ACC112 (cell line): ENCODE measurements around the gene ZFYVE28.

ENCODE experiments used
- H2AFZ ChIP-seq: fragments of 200-600 bp; sonication (generic); one replicate; pipeline ENCODE4 v1.6.0; 2017; ENCODE audit warnings: antibody characterized with exemption, low read length; ENCODE audit not compliant: unreplicated experiment
- H3K27ac ChIP-seq: fragments of 200-600 bp; sonication (generic); 2 replicates; pipeline ENCODE4 v1.5.1; 2014; ENCODE audit warnings: low read depth, mild to moderate bottlenecking, antibody characterized with exemption, low read length, moderate library complexity
- H3K27me3 ChIP-seq: fragments of 200-600 bp; sonication (generic); 2 replicates; pipeline ENCODE4 v1.6.1; 2014; ENCODE audit warnings: mild to moderate bottlenecking, antibody characterized with exemption, low read length, moderate library complexity, mixed read lengths; ENCODE audit not compliant: insufficient read depth
- H3K36me3 ChIP-seq: fragments of 200-600 bp; sonication (generic); 2 replicates; pipeline ENCODE4 v1.6.1; 2016; ENCODE audit warnings: mild to moderate bottlenecking, antibody characterized with exemption, low read length, moderate library complexity, mixed read lengths; ENCODE audit not compliant: insufficient read depth
- H3K4me1 ChIP-seq: fragments of 200-600 bp; sonication (generic); one replicate; pipeline ENCODE4 v1.6.1; 2016; ENCODE audit warnings: low read length, mixed read lengths; ENCODE audit not compliant: insufficient read depth, unreplicated experiment, control insufficient read depth
- H3K4me3 ChIP-seq: fragments of 200-600 bp; sonication (generic); 2 replicates; pipeline ENCODE4 v1.5.1; 2014; ENCODE audit warnings: mild to moderate bottlenecking, low read depth, low read length
- H3K79me2 ChIP-seq: fragments of 200-600 bp; sonication (generic); one replicate; pipeline ENCODE4 v1.6.0; 2016; ENCODE audit warnings: low read length; ENCODE audit not compliant: control insufficient read depth, unreplicated experiment, insufficient read depth

The ZFYVE28 gene

GRCh38 chr4:2333916-2334644, 84.4 kb downstream of the ZFYVE28 start:
- Histone ChIP-seq H2AFZ (no peak overlapping the region), H3K36me3 (peaks cover 3% of the 10 kb centered on the region; the same call in 1 of the 2 replicates), H3K79me2 (no peaks in the 10 kb centered on the region), H3K27ac (no peak overlapping the region), H3K27me3 (no peaks in the 10 kb centered on the region), H3K4me1 (peaks cover 16% of the 10 kb centered on the region), H3K4me3 (no peak overlapping the region)

GRCh38 chr4:2333356-2333841, 85.0 kb downstream of the ZFYVE28 start:
- Histone ChIP-seq H3K4me3 (no peak overlapping the region), H3K79me2 (no peaks in the 10 kb centered on the region), H3K4me1 (peaks cover 18% of the 10 kb centered on the region), H3K36me3 (peaks cover 10% of the 10 kb centered on the region), H3K27ac (no peak overlapping the region), H3K27me3 (no peaks in the 10 kb centered on the region), H2AFZ (no peak overlapping the region)

GRCh38 chr4:2332976-2333319, 85.5 kb downstream of the ZFYVE28 start:
- Histone ChIP-seq H3K36me3 (peaks cover 15% of the 10 kb centered on the region), H3K27ac (no peak overlapping the region), H3K4me1 (peaks cover 18% of the 10 kb centered on the region), H3K4me3 (no peak overlapping the region), H2AFZ (no peak overlapping the region), H3K27me3 (no peaks in the 10 kb centered on the region), H3K79me2 (no peaks in the 10 kb centered on the region)

- peaks cover 20% of the 10 kb centered on the region for H3K36me3 ChIP-seq
- no peak overlapping the region for H3K4me3 ChIP-seq
- H3K27ac ChIP-seq, result no peak overlapping the region
- H3K79me2 ChIP-seq, result no peaks in the 10 kb centered on the region
- peaks cover 18% of the 10 kb centered on the region for H3K4me1 ChIP-seq
- no peaks in the 10 kb centered on the region for H3K27me3 ChIP-seq
- H2AFZ ChIP-seq, result no peak overlapping the region
Measured at GRCh38 chr4:2332201-2332975, 86.1 kb downstream of the ZFYVE28 start.

- H3K27me3 ChIP-seq, result no peaks in the 10 kb centered on the region
- peaks cover 18% of the 10 kb centered on the region for H3K4me1 ChIP-seq
- peaks cover 22% of the 10 kb centered on the region for H3K36me3 ChIP-seq
- H3K79me2 ChIP-seq, result no peaks in the 10 kb centered on the region
- no peak overlapping the region for H3K27ac ChIP-seq
- no peak overlapping the region for H2AFZ ChIP-seq
- no peak overlapping the region for H3K4me3 ChIP-seq
Measured at GRCh38 chr4:2331519-2332200, 86.8 kb downstream of the ZFYVE28 start.

DNA sequence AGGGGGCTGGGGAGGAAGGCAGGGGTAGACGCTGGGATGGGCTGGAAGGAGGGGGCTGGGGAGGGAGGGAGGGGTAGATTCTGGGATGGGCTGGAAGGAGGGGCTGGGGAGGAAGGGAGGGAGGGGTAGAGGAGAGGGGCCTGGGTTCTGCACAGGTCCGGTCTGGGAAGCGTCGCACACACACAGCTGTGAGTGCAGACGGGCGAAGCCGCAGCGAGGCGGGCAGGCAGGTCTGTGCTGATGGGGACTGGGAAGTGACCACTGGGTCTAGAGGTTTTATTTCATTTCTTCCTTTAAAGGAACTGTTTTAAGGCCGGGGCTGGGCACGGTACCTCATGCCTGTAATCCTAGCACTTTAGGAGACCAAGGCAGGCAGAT, 87.4 kb downstream of the ZFYVE28 start:
- Histone ChIP-seq H3K27ac (no peak overlapping the region), H3K4me1 (peaks cover 18% of the 10 kb centered on the region), H3K79me2 (no peaks in the 10 kb centered on the region)

DNA sequence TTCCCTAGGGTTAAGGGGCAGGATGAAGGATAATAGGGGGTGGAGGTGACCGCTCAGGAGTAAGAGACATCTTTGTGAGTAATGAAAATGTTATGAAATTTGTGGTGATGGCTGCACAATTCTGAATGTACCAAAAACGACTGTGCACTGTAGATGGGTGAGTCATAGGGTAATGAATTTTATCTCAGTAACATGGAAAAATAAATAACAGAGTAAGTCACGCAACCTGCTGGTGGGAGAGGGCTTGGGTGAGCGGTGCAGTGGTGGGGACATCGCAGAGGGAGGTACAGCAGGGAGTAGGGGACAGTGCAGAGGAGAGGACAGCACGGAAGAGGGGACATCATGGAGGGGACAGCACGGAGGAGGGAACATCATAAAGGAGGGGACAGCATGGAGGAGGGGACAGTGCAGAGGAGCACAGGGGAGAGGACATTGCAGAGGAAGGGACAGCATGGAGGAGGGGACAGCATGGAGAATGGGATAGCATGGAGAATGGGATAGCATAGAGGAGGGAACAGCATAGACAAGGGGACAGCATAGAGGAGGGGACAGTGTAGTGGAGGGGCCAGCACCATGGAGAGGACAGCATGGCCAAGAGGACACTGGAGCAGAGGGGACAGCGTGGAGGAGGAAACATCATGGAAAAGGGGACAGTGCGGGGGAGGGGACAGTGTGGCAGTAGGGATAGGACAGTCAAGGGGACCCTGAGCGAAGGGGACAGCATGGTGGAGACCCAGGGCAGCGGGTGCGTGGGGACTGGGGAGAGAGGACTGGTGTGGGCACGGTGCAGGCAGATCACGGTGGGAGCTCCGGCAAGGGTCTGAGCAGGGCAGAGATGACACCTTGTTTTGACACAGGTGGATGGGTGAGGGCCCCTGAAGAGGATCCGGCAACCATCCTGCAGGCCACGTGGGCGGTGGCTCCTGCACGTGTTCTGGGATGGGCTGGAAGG, 88.1 kb downstream of the ZFYVE28 start:
- Histone ChIP-seq H3K27ac (peak overlapping the region; percentile 75; the same call in 1 of the 2 replicates), H3K27me3 (no peaks in the 10 kb centered on the region), H3K36me3 (peaks cover 22% of the 10 kb centered on the region), H3K4me1 (peaks cover 18% of the 10 kb centered on the region), H2AFZ (no peak overlapping the region), H3K4me3 (peak overlapping the region; percentile 3; the same call in 1 of the 2 replicates), H3K79me2 (no peaks in the 10 kb centered on the region)

More for the DNA sequence above, 87.4 kb downstream of the ZFYVE28 start:
- Histone ChIP-seq H2AFZ (no peak overlapping the region), H3K36me3 (peaks cover 22% of the 10 kb centered on the region), H3K27me3 (no peaks in the 10 kb centered on the region), H3K4me3 (no peak overlapping the region)

GRCh38 chr4:2327579-2327978, 90.9 kb downstream of the ZFYVE28 start:
- H3K79me2 ChIP-seq, result no peaks in the 10 kb centered on the region
- peaks cover 29% of the 10 kb centered on the region for H3K36me3 ChIP-seq
- H3K4me3 ChIP-seq, result no peak overlapping the region
- H2AFZ ChIP-seq, result no peak overlapping the region
- no peaks in the 10 kb centered on the region for H3K27me3 ChIP-seq
- H3K27ac ChIP-seq, result no peak overlapping the region
- peaks cover 18% of the 10 kb centered on the region for H3K4me1 ChIP-seq

DNA sequence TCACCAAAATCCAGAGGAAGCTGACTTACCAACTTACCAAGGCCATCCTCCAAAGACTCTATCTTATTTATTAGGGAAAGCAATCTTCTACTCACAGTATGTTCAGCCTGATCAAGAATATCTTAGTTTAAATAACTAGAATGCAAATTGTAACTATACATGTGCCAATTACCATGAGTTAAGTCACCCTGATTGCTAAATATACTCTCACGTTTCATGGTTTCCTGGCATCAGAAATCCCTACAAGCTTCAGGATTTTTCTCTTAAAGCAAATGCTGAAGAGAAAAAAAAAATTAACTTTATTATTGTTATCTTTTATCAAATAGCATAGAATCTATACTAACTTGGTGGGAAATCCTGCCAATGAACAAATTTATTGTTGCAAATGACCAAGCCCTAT, 93.6 kb downstream of the ZFYVE28 start:
- H2AFZ ChIP-seq, result no peak overlapping the region
- H3K36me3 ChIP-seq, result peaks cover 29% of the 10 kb centered on the region
- H3K79me2 ChIP-seq, result no peaks in the 10 kb centered on the region
- no peak overlapping the region for H3K27ac ChIP-seq
- peaks cover 10% of the 10 kb centered on the region for H3K4me1 ChIP-seq
- H3K4me3 ChIP-seq, result no peak overlapping the region
- H3K27me3 ChIP-seq, result no peaks in the 10 kb centered on the region

DNA sequence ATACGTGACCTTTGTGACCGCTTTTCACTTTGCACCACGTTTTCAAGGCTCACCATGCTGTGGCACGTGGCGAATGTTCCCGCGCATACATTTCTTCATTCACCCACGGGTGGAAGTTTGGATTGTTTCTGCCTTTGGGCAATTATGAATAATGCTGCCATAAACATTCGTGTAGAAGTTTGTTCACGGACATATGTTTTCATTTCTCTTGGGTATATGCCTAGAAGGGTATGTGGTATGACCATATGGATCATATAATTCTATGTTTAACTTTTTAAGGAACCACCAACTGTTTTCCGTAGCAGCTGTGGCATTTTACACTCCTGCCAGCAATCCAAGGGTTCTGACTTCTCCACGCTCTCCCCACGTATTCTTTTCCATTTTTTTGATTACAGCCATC, 95.6 kb downstream of the ZFYVE28 start:
- Histone ChIP-seq H3K4me3 (no peak overlapping the region), H3K4me1 (no peaks in the 10 kb centered on the region), H2AFZ (no peak overlapping the region)

More for the DNA sequence above, 95.6 kb downstream of the ZFYVE28 start:
- Histone ChIP-seq H3K79me2 (no peaks in the 10 kb centered on the region), H3K36me3 (peaks cover 13% of the 10 kb centered on the region), H3K27ac (no peak overlapping the region), H3K27me3 (no peaks in the 10 kb centered on the region)
